K562 (cell line): ENCODE measurements around the gene KISS1R. TPM values are rescaled to one million over a fixed set of nuclear protein-coding genes. Genes with fewer than 3 reads are reported as not detected.

ENCODE experiments used
- ATAC-seq: fragments of 200-7000 bp; cut with Tn5 transposase; 3 replicates; pipeline ENCODE4 v1.9.1; 2020; ENCODE audit warnings: moderate library complexity
- BruUV-seq: library from RNA; stranded (reverse); fragments of 400-500 nt; replicated peaks from 2 replicates; lab custom pipeline; 2021; lab: Mats Ljungman, UMichigan
- CTCF ChIA-PET: fragments of 300-600 bp; formaldehyde crosslinking; extraction: SDS; loops from one replicate; lab custom pipeline; 2021; ENCODE audit warnings: low intra/inter-chr PET ratio; lab: Yijun Ruan, JAX
- POLR2A ChIA-PET: fragments of 300-600, 350-650 bp; sonication (Branson Sonifier 250); formaldehyde crosslinking; extraction: SDS; loops from one replicate; lab custom pipeline; 2021; ENCODE audit warnings: antibody characterized with exemption, inconsistent platforms; lab: Yijun Ruan, JAX
- DNase-seq, 4 experiments: peaks; one replicate each; pipeline versions ENCODE4 v3.0.0 to v3.0.0-alpha.2; 2011 to 2018; ENCODE audit warnings: low spot score in 3 of 4, mixed read lengths in 3 of 4; ENCODE audit errors: extremely low read depth in 1 of 4
- FAIRE-seq: peaks from 2 replicates; lab custom pipeline; 2011; peaks lifted over from hg19 to GRCh38; lab: Jason Lieb, UNC
- H2AFZ ChIP-seq: 2 replicates; pipeline ENCODE4 v1.6.0; 2011; ENCODE audit warnings: low read depth, low read length, control low read depth, inconsistent platforms
- H3K27ac ChIP-seq: fragments of 200-600 bp; 3 replicates; pipeline ENCODE4 v1.8.0; 2011; ENCODE audit warnings: low read depth, mild to moderate bottlenecking, control low read depth, inconsistent platforms, low read length, moderate library complexity, mixed read lengths; ENCODE audit errors: extremely low read depth
- H3K27me3 ChIP-seq, 2 experiments: fragments of 300-600 bp in 1 of 2; 2 replicates in 1 of 2; 3 replicates in 1 of 2; pipeline versions ENCODE4 v1.6.0 to v1.8.0; 2011; ENCODE audit warnings: inconsistent platforms in 2 of 2, low read length in 2 of 2, mild to moderate bottlenecking in 1 of 2, mixed read lengths in 1 of 2, moderate library complexity in 1 of 2; ENCODE audit not compliant: control insufficient read depth in 2 of 2, insufficient read depth in 2 of 2
- H3K36me3 ChIP-seq: fragments of 300-600 bp; 3 replicates; pipeline ENCODE4 v1.8.0; 2011; ENCODE audit warnings: mild to moderate bottlenecking, low read length, inconsistent platforms; ENCODE audit not compliant: control insufficient read depth, insufficient read depth
- H3K4me1 ChIP-seq, 2 experiments: fragments of 200-600 bp in 1 of 2; replicated peaks in 1 of 2; 2 replicates in 1 of 2; 3 replicates in 1 of 2; pipeline versions ENCODE4 v1.5.1 to v1.8.0; 2011; ENCODE audit warnings: inconsistent platforms in 2 of 2, low read length in 2 of 2, mild to moderate bottlenecking in 1 of 2, mixed read lengths in 1 of 2, moderate library complexity in 1 of 2; ENCODE audit not compliant: control insufficient read depth in 2 of 2, insufficient read depth in 2 of 2
- H3K4me2 ChIP-seq: 2 replicates; pipeline ENCODE4 v1.6.1; 2011; ENCODE audit warnings: low read length, control low read depth, inconsistent platforms, mixed read lengths; ENCODE audit not compliant: insufficient read depth
- H3K4me3 ChIP-seq: fragments of 200-600 bp; sonication (generic), shearing (Covaris generic); 2 replicates; pipeline ENCODE4 v1.5.1; 2016; ENCODE audit warnings: control low read depth, inconsistent platforms
- H3K79me2 ChIP-seq: fragments of 200-600 bp; 3 replicates; pipeline ENCODE4 v1.8.0; 2011; ENCODE audit warnings: low read length, inconsistent platforms; ENCODE audit not compliant: control insufficient read depth, insufficient read depth
- H3K9ac ChIP-seq, 2 experiments: 2 replicates each; pipeline versions ENCODE4 v1.6.0 to v1.6.1; 2011; ENCODE audit warnings: low read depth in 2 of 2, low read length in 2 of 2, control low read depth in 1 of 2, inconsistent platforms in 1 of 2, mild to moderate bottlenecking in 1 of 2, mixed read lengths in 1 of 2; ENCODE audit not compliant: insufficient read depth in 1 of 2
- H3K9me1 ChIP-seq: one replicate; pipeline ENCODE4 v1.6.0; 2011; ENCODE audit warnings: inconsistent platforms, mild to moderate bottlenecking, low read length, moderate library complexity; ENCODE audit not compliant: control insufficient read depth, insufficient read depth
- H3K9me3 ChIP-seq: replicated peaks from 2 replicates; pipeline ENCODE4 v1.5.1; 2011; ENCODE audit warnings: low read depth, low read length, inconsistent platforms; ENCODE audit not compliant: control insufficient read depth, insufficient read depth
- H4K20me1 ChIP-seq: replicated peaks from 2 replicates; pipeline ENCODE4 v1.6.1; 2011; ENCODE audit warnings: low read length, inconsistent platforms, mixed read lengths; ENCODE audit not compliant: control insufficient read depth, insufficient read depth
- CBFA2T2 ChIP-seq: fragments of 450-650 bp; conservative IDR thresholded peaks from 2 replicates; pipeline ENCODE4 v1.6.1; 2017; ENCODE audit warnings: mild to moderate bottlenecking
- CHAMP1 ChIP-seq: fragments of 450-650 bp; IDR thresholded peaks from 2 replicates; pipeline ENCODE4 v1.6.1; 2016; ENCODE audit warnings: mild to moderate bottlenecking
- E2F3 ChIP-seq: fragments of 250-450 bp; sonication (Bioruptor Pico); IDR thresholded peaks from 2 replicates; pipeline ENCODE4 v1.4.0; 2020; ENCODE audit warnings: mild to moderate bottlenecking
- FOXM1 ChIP-seq, 2 experiments: fragments of 450-650 bp in 1 of 2; sonication (generic) in 1 of 2; formaldehyde crosslinking in 1 of 2; IDR thresholded peaks; 2 replicates each; pipeline versions ENCODE4 v1.6.1 to v1.9.0; 2017 to 2022; ENCODE audit warnings: low read depth in 2 of 2, mild to moderate bottlenecking in 2 of 2, missing genetic modification reagents in 1 of 2, moderate library complexity in 1 of 2
- HMG20A ChIP-seq: fragments of 450-650 bp; formaldehyde crosslinking; conservative IDR thresholded peaks from 2 replicates; pipeline ENCODE4 v1.4.0; 2020; ENCODE audit warnings: mild to moderate bottlenecking, mixed read lengths
- NFE2 ChIP-seq: IDR thresholded peaks from 2 replicates; pipeline ENCODE4 v1.6.1; 2014; ENCODE audit warnings: antibody characterized with exemption, low read depth
- ZBTB12 ChIP-seq: fragments of 250-450 bp; sonication (Bioruptor Pico); IDR thresholded peaks from 2 replicates; pipeline ENCODE4 v1.4.0; 2020
- WGBS: fragments of 100-300 bp; shearing (Covaris generic); methylation state at CpG from one replicate; pipeline ENCODE4 v1.1.6; 2016; ENCODE audit warnings: low coverage, mixed read lengths; ENCODE audit not compliant: insufficient coverage; ENCODE audit errors: missing lambda C conversion rate; 5-methylcytosine and 5-hydroxymethylcytosine counted together
- in situ Hi-C: fragments of 300-500 bp; cut with MboI; formaldehyde crosslinking; loops from 4 replicates; pipeline ENCODE4 v1.15.0; 2018; ENCODE audit warnings: inconsistent platforms, mixed read lengths
- intact Hi-C: fragments of 100-400 bp; cut with micrococcal nuclease; formaldehyde crosslinking; loops from 2 replicates; pipeline ENCODE4 v1.14.2; 2022
- polyA plus RNA-seq, 8 experiments: library from polyadenylated mRNA; depleted of rRNA in 4 of 8; stranded (reverse) in 5 of 8; unstranded in 3 of 8; fragments of >200 nt; fragmentation: Nextera tagmentation in 2 of 8; fragmentation: Illumina TruSeq in 1 of 8; extraction: Ambion mirVana in 2 of 8; extraction: Trizol in 1 of 8; gene quantifications; 2 replicates each; pipeline versions ENCODE4 v1.2.1 to v1.2.3, GENCODE V29; 2011 to 2014; ENCODE audit warnings: inconsistent platforms in 1 of 8, missing spikeins in 1 of 8
- total RNA-seq, 7 experiments: library from RNA; depleted of rRNA in 6 of 7; stranded (reverse); fragments of >200 nt in 6 of 7; fragmentation: Illumina TruSeq in 2 of 7; extraction: Trizol in 2 of 7; gene quantifications; 2 replicates each; pipeline versions ENCODE4 v1.2.1 to v1.2.3, GENCODE V29; 2011 to 2021; ENCODE audit warnings: low replicate concordance in 1 of 7
- TF ChIP-seq, protein P1 (sequence below): sonication (generic); formaldehyde crosslinking; IDR thresholded peaks from 2 replicates; pipeline ENCODE4 v1.8.0; 2022; ENCODE audit warnings: mild to moderate bottlenecking, missing genetic modification reagents
- TF ChIP-seq, protein P2 (sequence below): fragments of 250-450 bp; sonication (Bioruptor Pico); IDR thresholded peaks from 2 replicates; pipeline ENCODE4 v1.4.0; 2020; ENCODE audit warnings: borderline replicate concordance

The KISS1R gene
- total and polyA plus RNA-seq, 9 of the 15 experiments (the other 6 are each of a cell fraction or from before 2014, with no cell fraction given): 0.37 to 39.4 (median 2.0) TPM

GRCh38 chr19:925526-926322 lies 8.6 kb downstream of the KISS1R start, which contains the start of gene ARID3A:
ARID3A (plus strand) TSS chr19:926035; CDS start chr19:929529, 3,494 bp downstream.
- ChIA-PET CTCF (interaction anchor here (0.6 to 8.8 kb wide), 2 partner anchors 57 to 78 kb away, joined by 3 to 158 read pairs; partner anchors contain the start of gene WDR18), POLR2A (interaction anchor here (0.5 to 4.2 kb wide), 5 partner anchors 56 to 344 kb away, joined by 3 to 24 read pairs (median 3); partner anchors contain the start of genes RNU6-2 and WDR18)
- Histone ChIP-seq H3K36me3 (peaks cover 25% of the 10 kb centered on the region; the same call in 2 of the 3 replicates), H3K9me3 (no peaks in the 10 kb centered on the region), H3K27ac (peak within 1 kb of the TSS; percentile 97), H3K79me2 (peaks cover 66% of the 10 kb centered on the region), H4K20me1 (no peaks in the 10 kb centered on the region; the same call in 1 of the 2 replicates), H3K9ac (peak within 1 kb of the TSS; percentile 87 to 99), H3K27me3 (no peaks in the 10 kb centered on the region), H2AFZ (peak within 1 kb of the TSS; percentile 82), H3K4me3 (peak within 1 kb of the TSS; percentile 99), H3K4me1 (peaks cover 8 to 71% of the 10 kb centered on the region in 2 experiments; a peak in 4 of 5 replicates), H3K4me2 (peak within 1 kb of the TSS; percentile 95), H3K9me1 (no peaks in the 10 kb centered on the region)
- ATAC-seq: peak; percentile 83
- intact Hi-C loops (loop anchor here (1.0 to 2.0 kb wide), 2 partner anchors 29 to 55 kb away; no protein-coding TSS in a partner anchor), in situ Hi-C loops (no loop called here)
- BruUV-seq: no TSS peak
- DNase-seq: peak; percentile 77 to 94 (median 87)
- WGBS: 0% methylated on average over 21 of the region's 97 CpGs
- FAIRE-seq: no peak
- TF ChIP-seq NFE2 (0 out of 2 replicates have a peak, but pooled peaks have one; percentile 6), E2F3 (CRISPR knock-in tag) (no peak), HMG20A (CRISPR knock-in tag) (no peak), FOXM1 (IDR thresholded peaks at IDR 0.05; ENCODE audit: low read depth) (peak; percentile 88), FOXM1 (CRISPR knock-in tag; IDR thresholded peaks at IDR 0.05; ENCODE audit: low read depth) (0 out of 2 replicates have a peak, but pooled peaks have one; percentile 11), CBFA2T2 (no peak), CHAMP1 (no peak), ZBTB12 (CRISPR knock-in tag) (no peak)
- TF ChIP-seq, protein P1, sequence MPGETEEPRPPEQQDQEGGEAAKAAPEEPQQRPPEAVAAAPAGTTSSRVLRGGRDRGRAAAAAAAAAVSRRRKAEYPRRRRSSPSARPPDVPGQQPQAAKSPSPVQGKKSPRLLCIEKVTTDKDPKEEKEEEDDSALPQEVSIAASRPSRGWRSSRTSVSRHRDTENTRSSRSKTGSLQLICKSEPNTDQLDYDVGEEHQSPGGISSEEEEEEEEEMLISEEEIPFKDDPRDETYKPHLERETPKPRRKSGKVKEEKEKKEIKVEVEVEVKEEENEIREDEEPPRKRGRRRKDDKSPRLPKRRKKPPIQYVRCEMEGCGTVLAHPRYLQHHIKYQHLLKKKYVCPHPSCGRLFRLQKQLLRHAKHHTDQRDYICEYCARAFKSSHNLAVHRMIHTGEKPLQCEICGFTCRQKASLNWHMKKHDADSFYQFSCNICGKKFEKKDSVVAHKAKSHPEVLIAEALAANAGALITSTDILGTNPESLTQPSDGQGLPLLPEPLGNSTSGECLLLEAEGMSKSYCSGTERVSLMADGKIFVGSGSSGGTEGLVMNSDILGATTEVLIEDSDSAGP (CRISPR knock-in tag): peak; percentile 94
- TF ChIP-seq, protein P2, sequence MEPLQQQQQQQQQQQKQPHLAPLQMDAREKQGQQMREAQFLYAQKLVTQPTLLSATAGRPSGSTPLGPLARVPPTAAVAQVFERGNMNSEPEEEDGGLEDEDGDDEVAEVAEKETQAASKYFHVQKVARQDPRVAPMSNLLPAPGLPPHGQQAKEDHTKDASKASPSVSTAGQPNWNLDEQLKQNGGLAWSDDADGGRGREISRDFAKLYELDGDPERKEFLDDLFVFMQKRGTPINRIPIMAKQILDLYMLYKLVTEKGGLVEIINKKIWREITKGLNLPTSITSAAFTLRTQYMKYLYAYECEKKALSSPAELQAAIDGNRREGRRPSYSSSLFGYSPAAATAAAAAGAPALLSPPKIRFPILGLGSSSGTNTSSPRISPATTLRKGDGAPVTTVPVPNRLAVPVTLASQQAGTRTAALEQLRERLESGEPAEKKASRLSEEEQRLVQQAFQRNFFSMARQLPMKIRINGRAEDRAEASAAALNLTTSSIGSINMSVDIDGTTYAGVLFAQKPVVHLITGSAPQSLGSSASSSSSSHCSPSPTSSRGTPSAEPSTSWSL (CRISPR knock-in tag): no peak
